Endodermal cell (in vitro differentiated cells): ENCODE data around the gene CTIF. TPM values are rescaled to one million over a fixed set of nuclear protein-coding genes. Genes with fewer than 3 reads are reported as not detected.

Source experiments
- DNase-seq: peaks from one replicate; pipeline ENCODE4 v3.0.0-alpha.2; 2017
- H3K27ac ChIP-seq: 2 replicates; pipeline ENCODE4 v1.5.1; 2013; ENCODE audit warnings: mild to moderate bottlenecking, low read depth, low read length, moderate library complexity
- H3K27me3 ChIP-seq: 2 replicates; pipeline ENCODE4 v1.6.1; 2013; ENCODE audit warnings: mild to moderate bottlenecking, low read length, moderate library complexity; ENCODE audit not compliant: insufficient read depth, control insufficient read depth, poor library complexity, severe bottlenecking
- H3K36me3 ChIP-seq: 2 replicates; pipeline ENCODE4 v1.7.0; 2013; ENCODE audit warnings: mild to moderate bottlenecking, low read length, moderate library complexity; ENCODE audit not compliant: control insufficient read depth, insufficient read depth
- H3K4me1 ChIP-seq: one replicate; pipeline ENCODE4 v1.7.0; 2013; ENCODE audit warnings: low read length; ENCODE audit not compliant: control insufficient read depth, insufficient read depth
- H3K4me3 ChIP-seq: 2 replicates; pipeline ENCODE4 v1.5.1; 2013; ENCODE audit warnings: mild to moderate bottlenecking, low read length, moderate library complexity
- H3K9ac ChIP-seq: 2 replicates; pipeline ENCODE4 v1.6.1; 2013; ENCODE audit warnings: mild to moderate bottlenecking, low read length, moderate library complexity; ENCODE audit not compliant: poor library complexity, severe bottlenecking; ENCODE audit errors: extremely low read depth
- H3K9me3 ChIP-seq: 2 replicates; pipeline ENCODE4 v1.6.1; 2013; ENCODE audit warnings: mild to moderate bottlenecking, low read length, moderate library complexity; ENCODE audit not compliant: control insufficient read depth
- H3K27ac Mint-ChIP-seq: 2 replicates; pipeline ENCODE4 v1.8.0; 2020; ENCODE audit warnings: mixed read lengths
- H3K27me3 Mint-ChIP-seq: 2 replicates; pipeline ENCODE4 v1.8.0; 2021; ENCODE audit warnings: mild to moderate bottlenecking, mixed read lengths; ENCODE audit not compliant: insufficient read depth
- H3K36me3 Mint-ChIP-seq: 2 replicates; pipeline ENCODE4 v1.8.0; 2020; ENCODE audit warnings: low read depth, mixed read lengths
- H3K4me1 Mint-ChIP-seq: 2 replicates; pipeline ENCODE4 v1.8.0; 2020; ENCODE audit warnings: mixed read lengths
- H3K4me3 Mint-ChIP-seq: 2 replicates; pipeline ENCODE4 v1.8.0; 2020; ENCODE audit warnings: mild to moderate bottlenecking, moderate library complexity, mixed read lengths
- H3K9me3 Mint-ChIP-seq: 2 replicates; pipeline ENCODE4 v1.8.0; 2020; ENCODE audit warnings: mild to moderate bottlenecking, mixed read lengths
- CTCF ChIP-seq: fragments of 200-600 bp; sonication (generic); conservative IDR thresholded peaks from 2 replicates; pipeline ENCODE4 v1.5.0; 2021; ENCODE audit warnings: antibody characterized with exemption, mild to moderate bottlenecking
- WGBS, 2 experiments: methylation state at CpG; one replicate each; pipeline versions ENCODE4 v1.1.5 to v1.1.7; 2013; ENCODE audit warnings: missing lambda C conversion rate in 2 of 2, mixed read lengths in 1 of 2; ENCODE audit not compliant: insufficient coverage in 1 of 2, insufficient read length in 1 of 2; 5-methylcytosine and 5-hydroxymethylcytosine counted together
- total RNA-seq, 2 donors: library from RNA; stranded (reverse); fragmentation: NEBNext Ultra II Directional in 1 of 2; extraction: Animal tissue kit (Norgen Biotek cat#: 25700) in 1 of 2; gene quantifications; 2 replicates in 1 of 2; 3 replicates in 1 of 2; pipeline ENCODE4 v1.2.1, GENCODE V29; 2021

CTIF gene
- total RNA-seq, 2 donors from 2014 or later = 33.8 to 41.6 TPM

DNA sequence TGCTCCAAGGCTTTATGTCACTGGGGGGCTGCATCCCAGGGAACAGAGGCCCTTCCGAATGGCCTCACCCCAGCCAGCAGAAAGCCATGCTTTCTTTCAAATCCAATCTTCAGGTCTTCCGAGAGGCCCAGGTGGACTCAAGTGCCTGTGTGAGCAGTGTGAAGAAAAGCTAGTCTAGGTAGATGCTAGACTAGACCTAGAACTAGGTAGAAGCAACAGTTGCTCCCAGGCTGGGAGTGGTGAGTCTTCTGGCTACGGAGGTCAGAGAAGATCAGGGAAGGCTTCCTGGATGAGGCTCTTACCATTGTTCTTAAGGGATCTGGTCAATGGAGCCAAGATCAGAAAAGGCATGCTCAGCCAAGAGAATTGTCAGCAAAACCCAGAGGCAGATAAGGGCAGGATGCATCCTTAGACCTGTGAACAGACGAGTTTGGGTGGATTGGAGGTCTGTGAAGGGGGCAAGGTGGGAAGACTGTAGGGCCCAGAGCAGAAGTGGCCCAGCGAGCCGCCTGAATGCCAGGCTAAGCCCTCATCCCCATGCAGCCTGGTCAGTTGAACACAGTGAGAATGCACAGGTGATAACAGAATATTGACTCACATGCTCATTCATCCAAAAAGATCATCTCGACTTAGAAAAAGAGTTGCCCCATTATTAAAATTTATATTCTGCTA, 301.1 kb downstream of the CTIF start:
- Histone ChIP-seq H3K27ac (no peak overlapping the region), H3K4me3 (no peak overlapping the region), H3K9ac (no peak overlapping the region), H3K27me3 (no peaks in the 10 kb centered on the region), H3K9me3 (no peaks in the 10 kb centered on the region), H3K4me1 (peaks cover 25% of the 10 kb centered on the region), H3K36me3 (no peaks in the 10 kb centered on the region)
- Mint-ChIP-seq H3K27me3 (no peaks in the 10 kb centered on the region), H3K36me3 (no peaks in the 10 kb centered on the region), H3K4me1 (peaks cover 25% of the 10 kb centered on the region), H3K27ac (no peak overlapping the region), H3K9me3 (no peaks in the 10 kb centered on the region), H3K4me3 (no peak overlapping the region)
- DNase-seq = no peak
- TF ChIP-seq CTCF = no peak
- WGBS, 2 experiments = 93 to 100% methylated on average over 6 to 7 of the region's 7 CpGs

- Histone ChIP-seq H3K4me1 (peaks cover 25% of the 10 kb centered on the region), H3K9ac (no peak overlapping the region), H3K36me3 (no peaks in the 10 kb centered on the region), H3K4me3 (no peak overlapping the region), H3K27ac (no peak overlapping the region), H3K27me3 (no peaks in the 10 kb centered on the region), H3K9me3 (no peaks in the 10 kb centered on the region)
- no peak for DNase-seq
- Mint-ChIP-seq H3K9me3 (no peaks in the 10 kb centered on the region), H3K4me3 (no peak overlapping the region), H3K27me3 (no peaks in the 10 kb centered on the region), H3K27ac (no peak overlapping the region), H3K4me1 (peaks cover 25% of the 10 kb centered on the region), H3K36me3 (no peaks in the 10 kb centered on the region)
- TF ChIP-seq CTCF = no peak
- WGBS, 2 experiments = 84 to 90% methylated on average over 3 of the region's 3 CpGs
Observed at GRCh38 chr18:48840491-48840877, 301.7 kb downstream of the CTIF start.

GRCh38 chr18:48841381-48842258, 302.8 kb downstream of the CTIF start:
- Mint-ChIP-seq H3K4me3 (no peak overlapping the region), H3K36me3 (no peaks in the 10 kb centered on the region), H3K27ac (peak overlapping the region; percentile 71), H3K4me1 (peaks cover 25% of the 10 kb centered on the region), H3K27me3 (no peaks in the 10 kb centered on the region), H3K9me3 (no peaks in the 10 kb centered on the region)
- Histone ChIP-seq H3K9me3 (no peaks in the 10 kb centered on the region), H3K9ac (no peak overlapping the region), H3K27me3 (no peaks in the 10 kb centered on the region), H3K27ac (peak overlapping the region; percentile 80), H3K36me3 (no peaks in the 10 kb centered on the region), H3K4me1 (peaks cover 25% of the 10 kb centered on the region), H3K4me3 (peak overlapping the region; percentile 6)
- DNase-seq = no peak
- TF ChIP-seq CTCF = no peak
- 86 to 91% methylated on average over 25 to 31 of the region's 31 CpGs for WGBS, 2 experiments
